ENCODE results near the gene ZNF688. TPM values are rescaled to one million over a fixed set of nuclear protein-coding genes. Genes with fewer than 3 reads are reported as not detected.

ZNF688 gene
- total RNA-seq, 1 donor, result 12.3 TPM

DNA sequence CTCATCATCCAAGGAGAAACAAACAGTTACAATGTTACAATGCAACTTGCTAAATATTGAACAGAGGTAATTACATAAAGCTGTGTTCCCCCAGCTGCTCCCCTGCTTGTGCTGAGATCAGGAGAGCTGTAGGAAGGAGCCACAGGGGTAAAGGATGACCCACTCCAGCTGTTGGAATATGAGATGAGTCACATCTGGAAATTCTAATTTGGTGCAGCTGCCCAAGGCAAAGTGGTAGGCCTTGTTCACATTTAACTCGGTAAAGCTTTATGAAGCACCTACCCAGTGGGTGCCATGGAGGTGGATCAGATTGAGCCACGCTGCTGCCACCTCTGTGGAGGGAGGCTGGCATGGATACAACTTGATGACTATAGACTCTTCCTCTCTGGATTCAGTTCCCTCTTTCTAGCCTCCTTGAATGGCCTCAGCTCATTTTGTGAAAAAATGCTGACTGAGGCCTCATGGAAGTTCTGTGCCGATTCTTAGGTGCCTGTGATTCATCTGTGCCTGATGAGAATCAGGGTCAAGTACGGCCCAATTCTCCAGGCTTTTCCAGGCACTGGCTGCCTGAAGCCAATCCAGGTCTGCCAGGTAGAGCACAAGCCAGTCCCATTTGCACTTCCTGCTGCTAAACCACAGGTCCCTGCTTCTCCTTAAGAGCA, 31.2 kb upstream of the ZNF688 start:
- H3K27me3 ChIP-seq (ENCODE audit: insufficient read depth, low read length), result no peaks in the 10 kb centered on the region
- H3K4me2 ChIP-seq (ENCODE audit: insufficient read depth, low read length), result no peak overlapping the region
- DNase-seq (ENCODE audit: insufficient read length, low spot score, missing footprints), result peak; percentile 83
- peaks cover 24% of the 10 kb centered on the region for H3K36me3 ChIP-seq (ENCODE audit: insufficient read depth, low read length)
- TF ChIP-seq, protein P1, sequence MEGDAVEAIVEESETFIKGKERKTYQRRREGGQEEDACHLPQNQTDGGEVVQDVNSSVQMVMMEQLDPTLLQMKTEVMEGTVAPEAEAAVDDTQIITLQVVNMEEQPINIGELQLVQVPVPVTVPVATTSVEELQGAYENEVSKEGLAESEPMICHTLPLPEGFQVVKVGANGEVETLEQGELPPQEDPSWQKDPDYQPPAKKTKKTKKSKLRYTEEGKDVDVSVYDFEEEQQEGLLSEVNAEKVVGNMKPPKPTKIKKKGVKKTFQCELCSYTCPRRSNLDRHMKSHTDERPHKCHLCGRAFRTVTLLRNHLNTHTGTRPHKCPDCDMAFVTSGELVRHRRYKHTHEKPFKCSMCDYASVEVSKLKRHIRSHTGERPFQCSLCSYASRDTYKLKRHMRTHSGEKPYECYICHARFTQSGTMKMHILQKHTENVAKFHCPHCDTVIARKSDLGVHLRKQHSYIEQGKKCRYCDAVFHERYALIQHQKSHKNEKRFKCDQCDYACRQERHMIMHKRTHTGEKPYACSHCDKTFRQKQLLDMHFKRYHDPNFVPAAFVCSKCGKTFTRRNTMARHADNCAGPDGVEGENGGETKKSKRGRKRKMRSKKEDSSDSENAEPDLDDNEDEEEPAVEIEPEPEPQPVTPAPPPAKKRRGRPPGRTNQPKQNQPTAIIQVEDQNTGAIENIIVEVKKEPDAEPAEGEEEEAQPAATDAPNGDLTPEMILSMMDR (IDR thresholded peaks at IDR 0.05; ENCODE audit: extremely low read depth, low read depth, low read length), result no peak
- no peak overlapping the region for H3K4me3 ChIP-seq (ENCODE audit: insufficient read depth, low read length)
- no peaks in the 10 kb centered on the region for H4K20me1 ChIP-seq (ENCODE audit: insufficient read depth, low read length)
- H3K9me3 ChIP-seq (ENCODE audit: low read depth, low read length), result no peaks in the 10 kb centered on the region
- no peaks in the 10 kb centered on the region for H3K4me1 ChIP-seq (ENCODE audit: insufficient read depth, low read length)
- H2AFZ ChIP-seq (ENCODE audit: low read length), result no peak overlapping the region
- peaks cover 1% of the 10 kb centered on the region for H3K79me2 ChIP-seq (ENCODE audit: insufficient read depth, low read length)
- H3K27ac ChIP-seq (ENCODE audit: low read depth, low read length), result no peak overlapping the region

DNA sequence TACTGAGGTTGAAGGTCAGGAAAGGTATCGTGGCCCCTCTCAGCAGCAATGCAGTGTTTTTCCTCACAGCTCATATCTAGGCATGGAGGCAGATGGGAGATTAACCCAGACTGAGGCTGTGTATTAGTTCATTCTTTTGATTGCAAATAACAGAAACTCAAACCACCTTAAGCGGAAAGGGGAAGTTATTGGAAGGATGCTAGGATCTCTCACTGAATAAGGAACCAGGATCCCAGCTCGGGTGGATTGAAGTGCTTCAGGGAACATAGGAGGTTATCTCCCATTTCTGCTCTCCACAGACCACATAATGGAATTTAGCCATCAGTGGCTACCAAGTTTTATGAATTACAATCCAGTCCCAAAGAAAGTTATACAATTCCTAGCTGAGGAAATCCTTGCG, 30.5 kb upstream of the ZNF688 start:
- H3K79me2 ChIP-seq (ENCODE audit: insufficient read depth, low read length), result no peaks in the 10 kb centered on the region
- no peak for DNase-seq (ENCODE audit: insufficient read length, low spot score, missing footprints)
- H3K27me3 ChIP-seq (ENCODE audit: insufficient read depth, low read length), result no peaks in the 10 kb centered on the region
- H3K4me1 ChIP-seq (ENCODE audit: insufficient read depth, low read length), result no peaks in the 10 kb centered on the region
- no peak overlapping the region for H2AFZ ChIP-seq (ENCODE audit: low read length)
- H3K27ac ChIP-seq (ENCODE audit: low read depth, low read length), result no peak overlapping the region
- H3K36me3 ChIP-seq (ENCODE audit: insufficient read depth, low read length), result peaks cover 24% of the 10 kb centered on the region
- H4K20me1 ChIP-seq (ENCODE audit: insufficient read depth, low read length), result no peaks in the 10 kb centered on the region
- TF ChIP-seq, protein P1 (IDR thresholded peaks at IDR 0.05; ENCODE audit: extremely low read depth, low read depth, low read length), result no peak
- H3K9me3 ChIP-seq (ENCODE audit: low read depth, low read length), result no peaks in the 10 kb centered on the region
- no peak overlapping the region for H3K4me2 ChIP-seq (ENCODE audit: insufficient read depth, low read length)
- no peak overlapping the region for H3K4me3 ChIP-seq (ENCODE audit: insufficient read depth, low read length)

DNA sequence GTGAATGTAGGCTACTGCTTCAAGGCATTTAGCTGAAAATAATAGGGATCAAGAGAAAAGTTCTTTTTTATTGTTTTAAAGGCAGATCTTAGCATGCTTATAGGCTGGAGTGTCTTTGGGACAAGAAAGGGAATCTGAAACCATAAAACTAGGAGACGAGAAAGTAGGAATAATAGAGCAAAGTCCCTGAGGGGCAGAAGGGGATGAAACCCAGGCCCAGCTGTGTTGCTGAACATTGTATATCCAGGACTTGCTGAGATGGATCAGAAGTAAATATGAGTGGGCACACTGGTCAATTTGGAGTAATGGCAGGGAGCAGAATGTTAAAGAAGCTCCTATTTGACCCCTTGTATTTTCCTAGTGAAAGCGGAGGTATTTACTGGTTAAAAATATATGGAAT, 29.4 kb upstream of the ZNF688 start:
- H4K20me1 ChIP-seq (ENCODE audit: insufficient read depth, low read length), result no peaks in the 10 kb centered on the region
- TF ChIP-seq, protein P1 (IDR thresholded peaks at IDR 0.05; ENCODE audit: extremely low read depth, low read depth, low read length), result no peak
- H3K4me2 ChIP-seq (ENCODE audit: insufficient read depth, low read length), result no peak overlapping the region
- no peaks in the 10 kb centered on the region for H3K4me1 ChIP-seq (ENCODE audit: insufficient read depth, low read length)
- H3K27ac ChIP-seq (ENCODE audit: low read depth, low read length), result no peak overlapping the region
- H3K79me2 ChIP-seq (ENCODE audit: insufficient read depth, low read length), result no peaks in the 10 kb centered on the region
- peaks cover 15% of the 10 kb centered on the region for H3K36me3 ChIP-seq (ENCODE audit: insufficient read depth, low read length)
- H2AFZ ChIP-seq (ENCODE audit: low read length), result no peak overlapping the region
- H3K4me3 ChIP-seq (ENCODE audit: insufficient read depth, low read length), result no peak overlapping the region
- H3K9me3 ChIP-seq (ENCODE audit: low read depth, low read length), result no peaks in the 10 kb centered on the region
- H3K27me3 ChIP-seq (ENCODE audit: insufficient read depth, low read length), result no peaks in the 10 kb centered on the region
- DNase-seq (ENCODE audit: insufficient read length, low spot score, missing footprints), result no peak

DNA sequence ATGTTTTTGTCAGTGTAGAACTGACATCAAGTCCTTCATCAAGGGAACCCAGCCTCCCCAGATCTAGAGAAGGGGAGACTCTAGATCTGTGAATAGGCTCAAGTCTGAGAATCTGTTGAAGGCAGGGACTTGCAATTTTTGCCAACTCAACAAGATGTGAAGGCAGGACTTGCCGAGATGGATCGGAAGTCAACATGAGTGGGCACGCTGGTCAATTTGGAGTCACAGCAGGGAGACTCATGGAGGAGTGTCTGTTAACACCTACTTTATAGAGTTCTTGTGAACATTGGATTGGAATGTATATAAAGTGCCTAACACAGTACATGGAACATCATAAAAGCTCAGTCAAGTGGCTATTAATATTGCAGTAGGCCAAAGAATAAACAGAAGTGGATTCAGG, 28.7 kb upstream of the ZNF688 start:
- Histone ChIP-seq H3K4me1 (ENCODE audit: insufficient read depth, low read length) (no peaks in the 10 kb centered on the region), H3K27ac (ENCODE audit: low read depth, low read length) (no peak overlapping the region), H3K9me3 (ENCODE audit: low read depth, low read length) (no peaks in the 10 kb centered on the region), H3K27me3 (ENCODE audit: insufficient read depth, low read length) (no peaks in the 10 kb centered on the region), H3K4me2 (ENCODE audit: insufficient read depth, low read length) (no peak overlapping the region), H3K79me2 (ENCODE audit: insufficient read depth, low read length) (no peaks in the 10 kb centered on the region), H2AFZ (ENCODE audit: low read length) (no peak overlapping the region), H3K36me3 (ENCODE audit: insufficient read depth, low read length) (peaks cover 14% of the 10 kb centered on the region), H3K4me3 (ENCODE audit: insufficient read depth, low read length) (no peak overlapping the region), H4K20me1 (ENCODE audit: insufficient read depth, low read length) (no peaks in the 10 kb centered on the region)
- DNase-seq (ENCODE audit: insufficient read length, low spot score, missing footprints), result no peak
- TF ChIP-seq, protein P1 (IDR thresholded peaks at IDR 0.05; ENCODE audit: extremely low read depth, low read depth, low read length), result no peak
